Caco-2 (cell line): ENCODE results near the gene MAP7. TPM values are rescaled to one million over a fixed set of nuclear protein-coding genes. Genes with fewer than 3 reads are reported as not detected.
"Not testable (repeated sequence)": the region's sequence is repeated elsewhere in the genome, so short reads cannot be mapped to it uniquely, and the experiment has no call there.

Experiments used
- BruUV-seq: library from RNA; stranded (reverse); fragments of 400-500 nt; replicated peaks from 2 replicates; lab custom pipeline; 2021; lab: Mats Ljungman, UMichigan
- CTCF ChIA-PET: fragments of 300-600 bp; sonication (Branson Sonifier 250); formaldehyde crosslinking; loops from one replicate; lab custom pipeline; 2022; ENCODE audit warnings: antibody characterized with exemption; lab: Charles Lee
- POLR2A ChIA-PET: fragments of 300-600 bp; sonication (Branson Sonifier 250); formaldehyde crosslinking; loops from one replicate; lab custom pipeline; 2022; ENCODE audit warnings: antibody characterized with exemption; lab: Charles Lee
- DNase-seq, 2 experiments: peaks; one replicate each; pipeline versions ENCODE4 v3.0.0 to v3.0.0-alpha.2; 2020 to 2022
- H3K27me3 ChIP-seq: replicated peaks from 2 replicates; pipeline ENCODE4 v1.6.0; 2011; ENCODE audit warnings: low read length; ENCODE audit not compliant: control insufficient read depth, insufficient read depth
- H3K36me3 ChIP-seq: 2 replicates; pipeline ENCODE4 v1.5.1; 2011; ENCODE audit warnings: low read length; ENCODE audit not compliant: control insufficient read depth, insufficient read depth
- H3K4me1 ChIP-seq: fragments of 250-450 bp; sonication (Bioruptor Pico); 2 replicates; pipeline ENCODE4 v1.5.1; 2020; ENCODE audit warnings: mild to moderate bottlenecking
- H3K4me3 ChIP-seq: 2 replicates; pipeline ENCODE4 v1.5.1; 2011; ENCODE audit warnings: low read depth, mild to moderate bottlenecking, control low read depth, low read length
- H3K9me3 ChIP-seq: fragments of 250-450 bp; sonication (Bioruptor Pico); 2 replicates; pipeline ENCODE4 v1.5.1; 2020; ENCODE audit warnings: mild to moderate bottlenecking, moderate library complexity
- H3K27ac Mint-ChIP-seq: one replicate; pipeline ENCODE4 v1.8.0; 2022; ENCODE audit warnings: mixed read lengths; ENCODE audit not compliant: unreplicated experiment
- H3K27me3 Mint-ChIP-seq: one replicate; pipeline ENCODE4 v1.8.0; 2022; ENCODE audit warnings: mixed read lengths; ENCODE audit not compliant: insufficient read depth, unreplicated experiment
- H3K36me3 Mint-ChIP-seq: one replicate; pipeline ENCODE4 v1.8.0; 2022; ENCODE audit warnings: mild to moderate bottlenecking, mixed read lengths; ENCODE audit not compliant: insufficient read depth, unreplicated experiment
- H3K4me1 Mint-ChIP-seq: one replicate; pipeline ENCODE4 v1.8.0; 2022; ENCODE audit warnings: low read depth, mixed read lengths; ENCODE audit not compliant: unreplicated experiment
- H3K4me3 Mint-ChIP-seq: one replicate; pipeline ENCODE4 v1.8.0; 2022; ENCODE audit warnings: mild to moderate bottlenecking, moderate library complexity, mixed read lengths; ENCODE audit not compliant: unreplicated experiment
- H3K9me3 Mint-ChIP-seq: one replicate; pipeline ENCODE4 v1.8.0; 2022; ENCODE audit warnings: mixed read lengths; ENCODE audit not compliant: unreplicated experiment
- intact Hi-C: fragments of 100-400 bp; cut with micrococcal nuclease; formaldehyde crosslinking; loops from one replicate; pipeline ENCODE4 v1.10.0; 2022; ENCODE audit not compliant: unreplicated experiment
- total RNA-seq: library from RNA; stranded (reverse); gene quantifications from 2 replicates; pipeline ENCODE4 v1.2.3, GENCODE V29; 2022
- TF ChIP-seq, protein P1 (sequence below), 2 experiments: fragments of 200-600 bp in 1 of 2; IDR thresholded peaks; 1 replicate in 1 of 2; 2 replicates in 1 of 2; pipeline versions ENCODE4 v1.5.1 to v1.8.0; 2011 to 2022; ENCODE audit warnings: antibody characterized with exemption in 1 of 2, control low read depth in 1 of 2, inconsistent platforms in 1 of 2, low read depth in 1 of 2, low read length in 1 of 2, mild to moderate bottlenecking in 1 of 2, moderate library complexity in 1 of 2; ENCODE audit not compliant: insufficient read depth in 1 of 2, severe bottlenecking in 1 of 2, unreplicated experiment in 1 of 2

MAP7 gene
- total RNA-seq, 1 experiment from 2014 or later = 55.3 TPM

DNA sequence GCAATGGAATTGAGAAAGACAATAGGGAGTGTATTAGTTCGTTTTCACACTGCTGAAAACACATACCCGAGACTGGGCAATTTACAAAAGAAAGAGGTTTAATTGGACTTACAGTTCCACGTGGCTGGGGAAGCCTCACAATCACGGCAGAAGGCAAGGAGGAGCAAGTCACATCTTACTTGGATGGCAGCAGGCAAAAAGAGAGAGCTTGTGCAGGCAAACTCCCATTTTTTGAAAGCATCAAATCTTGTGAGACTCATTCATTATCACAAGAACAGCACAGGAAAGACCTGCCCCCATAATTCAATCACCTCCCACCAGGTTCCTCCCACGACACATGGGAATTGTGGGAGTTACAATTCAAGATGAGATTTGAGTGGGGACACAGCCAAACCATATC is 34.1 kb upstream of the MAP7 start:
- DNase-seq, H3K27me3 ChIP-seq, intact Hi-C loops, H3K9me3 Mint-ChIP-seq, H3K4me3 ChIP-seq, H3K36me3 ChIP-seq, H3K27ac Mint-ChIP-seq, H3K27me3 Mint-ChIP-seq, H3K4me1 Mint-ChIP-seq, CTCF ChIA-PET, H3K36me3 Mint-ChIP-seq, H3K4me3 Mint-ChIP-seq, BruUV-seq, H3K4me1 ChIP-seq, H3K9me3 ChIP-seq, POLR2A ChIA-PET: not testable (repeated sequence)

DNA sequence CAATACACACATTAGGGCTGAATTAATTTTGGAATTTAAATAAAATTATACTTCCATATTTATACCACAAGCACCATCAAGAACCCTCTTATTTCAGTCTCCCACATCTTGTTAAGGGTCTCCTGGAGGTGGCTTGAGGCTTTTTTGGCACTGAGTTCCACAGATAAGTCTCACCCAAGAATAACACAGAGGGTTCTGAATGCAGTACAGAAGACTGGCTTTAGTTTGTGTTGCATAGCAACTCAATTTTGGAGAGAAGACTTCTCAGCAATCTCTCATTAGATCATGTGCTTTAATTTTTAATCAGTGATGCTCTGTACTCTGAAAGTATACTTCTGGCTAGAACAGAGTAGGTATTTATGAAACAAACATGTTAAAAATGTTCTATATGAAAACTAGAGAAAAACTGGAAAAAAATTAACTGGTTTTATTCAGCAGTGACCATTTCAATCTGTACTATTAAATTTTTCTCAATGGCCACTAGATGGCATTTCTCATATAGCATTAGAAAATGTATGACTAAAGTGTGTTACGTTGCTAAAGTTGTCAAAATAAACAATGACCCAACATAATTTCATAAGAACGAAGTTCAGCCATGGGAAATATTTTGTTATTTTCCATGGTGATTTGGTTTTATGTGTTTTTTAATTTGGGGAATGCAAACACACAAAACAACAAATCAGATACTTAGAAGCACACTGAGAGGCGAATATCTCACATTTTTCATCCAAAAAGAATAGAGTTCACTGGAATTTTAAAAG is 32.7 kb upstream of the MAP7 start:
- ChIA-PET POLR2A (no interaction called here), CTCF (no interaction called here)
- no peaks in the 10 kb centered on the region for H3K4me1 ChIP-seq
- H3K4me3 ChIP-seq = no peak overlapping the region
- no TSS peak for BruUV-seq
- no peaks in the 10 kb centered on the region for H3K36me3 Mint-ChIP-seq
- no peak overlapping the region for H3K4me3 Mint-ChIP-seq
- H3K27me3 ChIP-seq = no peaks in the 10 kb centered on the region
- H3K36me3 ChIP-seq = no peaks in the 10 kb centered on the region
- no peak for DNase-seq
- H3K9me3 Mint-ChIP-seq = no peaks in the 10 kb centered on the region
- H3K9me3 ChIP-seq = no peaks in the 10 kb centered on the region
- H3K4me1 Mint-ChIP-seq = peaks cover 3% of the 10 kb centered on the region
- intact Hi-C loops = loop anchor here (2.0 kb wide), 1 partner anchor 344 kb away; no protein-coding TSS in a partner anchor
- TF ChIP-seq, protein P1, sequence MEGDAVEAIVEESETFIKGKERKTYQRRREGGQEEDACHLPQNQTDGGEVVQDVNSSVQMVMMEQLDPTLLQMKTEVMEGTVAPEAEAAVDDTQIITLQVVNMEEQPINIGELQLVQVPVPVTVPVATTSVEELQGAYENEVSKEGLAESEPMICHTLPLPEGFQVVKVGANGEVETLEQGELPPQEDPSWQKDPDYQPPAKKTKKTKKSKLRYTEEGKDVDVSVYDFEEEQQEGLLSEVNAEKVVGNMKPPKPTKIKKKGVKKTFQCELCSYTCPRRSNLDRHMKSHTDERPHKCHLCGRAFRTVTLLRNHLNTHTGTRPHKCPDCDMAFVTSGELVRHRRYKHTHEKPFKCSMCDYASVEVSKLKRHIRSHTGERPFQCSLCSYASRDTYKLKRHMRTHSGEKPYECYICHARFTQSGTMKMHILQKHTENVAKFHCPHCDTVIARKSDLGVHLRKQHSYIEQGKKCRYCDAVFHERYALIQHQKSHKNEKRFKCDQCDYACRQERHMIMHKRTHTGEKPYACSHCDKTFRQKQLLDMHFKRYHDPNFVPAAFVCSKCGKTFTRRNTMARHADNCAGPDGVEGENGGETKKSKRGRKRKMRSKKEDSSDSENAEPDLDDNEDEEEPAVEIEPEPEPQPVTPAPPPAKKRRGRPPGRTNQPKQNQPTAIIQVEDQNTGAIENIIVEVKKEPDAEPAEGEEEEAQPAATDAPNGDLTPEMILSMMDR (IDR thresholded peaks at IDR 0.05; ENCODE audit: insufficient read depth in 1 of 2, low read depth in 1 of 2, low read length in 1 of 2, severe bottlenecking in 1 of 2, unreplicated experiment in 1 of 2) = peak; percentile 45 to 47
- H3K27me3 Mint-ChIP-seq = no peaks in the 10 kb centered on the region
- H3K27ac Mint-ChIP-seq = no peak overlapping the region

DNA sequence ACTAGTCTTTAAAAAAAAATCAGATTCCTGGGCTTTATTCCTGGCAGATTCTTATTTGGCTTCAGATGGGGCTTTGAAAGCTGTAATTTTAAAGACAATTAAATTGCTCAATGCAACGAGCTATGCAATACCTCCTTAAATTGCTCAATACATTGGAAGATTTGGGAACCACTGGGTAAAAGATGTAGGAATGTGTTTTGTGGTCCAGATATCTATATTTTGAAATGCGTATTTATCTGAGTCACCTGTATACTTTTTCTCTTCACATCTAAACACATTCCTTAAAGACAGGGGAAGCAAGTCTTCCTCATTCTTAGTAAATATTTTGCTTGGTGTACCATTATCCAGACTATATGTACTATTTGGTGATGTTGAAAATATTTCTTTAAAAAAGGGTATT is 29.6 kb upstream of the MAP7 start:
- no peaks in the 10 kb centered on the region for H3K27me3 Mint-ChIP-seq
- H3K27me3 ChIP-seq = no peaks in the 10 kb centered on the region
- H3K4me3 Mint-ChIP-seq = no peak overlapping the region
- no peak for DNase-seq
- no peaks in the 10 kb centered on the region for H3K9me3 Mint-ChIP-seq
- H3K9me3 ChIP-seq = no peaks in the 10 kb centered on the region
- POLR2A ChIA-PET = no interaction called here
- no peaks in the 10 kb centered on the region for H3K36me3 Mint-ChIP-seq
- no peak overlapping the region for H3K27ac Mint-ChIP-seq
- intact Hi-C loops = no loop called here
- no peaks in the 10 kb centered on the region for H3K4me1 ChIP-seq
- H3K4me1 Mint-ChIP-seq = peaks cover 6% of the 10 kb centered on the region
- BruUV-seq = no TSS peak
- H3K36me3 ChIP-seq = no peaks in the 10 kb centered on the region
- TF ChIP-seq, protein P1 (IDR thresholded peaks at IDR 0.05; ENCODE audit: insufficient read depth in 1 of 2, low read depth in 1 of 2, low read length in 1 of 2, severe bottlenecking in 1 of 2, unreplicated experiment in 1 of 2) = no peak
- H3K4me3 ChIP-seq = no peak overlapping the region
- CTCF ChIA-PET = no interaction called here
